GM19193 (cell line): Measurements from ENCODE around the gene VLDLR.

ENCODE experiments used
- POLR2A ChIP-seq: IDR thresholded peaks from 4 replicates; pipeline ENCODE4 v1.6.1; 2011; ENCODE audit not compliant: insufficient read depth, insufficient read length; ENCODE audit errors: extremely low read depth

Gene VLDLR

DNA sequence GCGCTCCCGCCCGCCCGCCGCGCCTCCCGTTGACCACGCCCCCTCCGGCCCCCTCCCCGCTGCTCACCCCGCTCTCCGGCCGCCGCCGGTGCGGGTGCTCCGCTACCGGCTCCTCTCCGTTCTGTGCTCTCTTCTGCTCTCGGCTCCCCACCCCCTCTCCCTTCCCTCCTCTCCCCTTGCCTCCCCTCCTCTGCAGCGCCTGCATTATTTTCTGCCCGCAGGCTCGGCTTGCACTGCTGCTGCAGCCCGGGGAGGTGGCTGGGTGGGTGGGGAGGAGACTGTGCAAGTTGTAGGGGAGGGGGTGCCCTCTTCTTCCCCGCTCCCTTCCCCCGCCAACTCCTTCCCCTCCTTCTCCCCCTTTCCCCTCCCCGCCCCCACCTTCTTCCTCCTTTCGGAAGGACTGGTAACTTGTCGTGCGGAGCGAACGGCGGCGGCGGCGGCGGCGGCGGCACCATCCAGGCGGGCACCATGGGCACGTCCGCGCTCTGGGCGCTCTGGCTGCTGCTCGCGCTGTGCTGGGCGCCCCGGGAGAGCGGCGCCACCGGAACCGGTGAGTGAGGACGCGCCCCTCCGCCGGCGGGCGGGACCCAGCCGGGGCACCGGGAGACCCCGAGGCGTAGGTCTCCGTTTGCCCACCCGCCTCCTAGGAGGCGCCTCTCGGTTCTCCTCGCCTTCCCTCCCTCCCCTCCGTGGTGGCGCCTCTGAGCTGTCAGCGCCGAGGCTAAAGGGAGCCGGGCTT is at the start of gene VLDLR:
Gene VLDLR, plus strand, starts transcription at position 66 of the 739 bp plus-strand sequence. Its CDS starts 403 bp downstream, at position 469.
- no peak for TF ChIP-seq POLR2A

DNA sequence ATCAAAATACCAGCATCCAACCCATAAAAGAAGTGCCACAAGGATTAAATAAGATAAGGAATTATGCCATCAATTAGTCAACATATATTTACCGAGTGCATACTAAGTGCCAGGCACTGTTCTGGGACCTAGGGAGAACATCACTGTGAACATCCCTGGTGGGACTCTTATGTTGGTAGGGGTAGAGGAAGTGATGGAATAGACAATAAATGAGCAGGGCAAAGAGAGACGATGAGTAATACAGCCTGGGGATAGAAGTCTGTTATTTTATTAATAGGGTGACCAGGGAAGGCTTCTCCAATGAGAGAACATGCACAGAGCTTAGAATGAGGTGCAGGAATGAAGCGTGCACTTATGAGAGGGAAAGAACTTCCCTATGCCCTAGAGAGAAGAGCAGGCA is 47.4 kb upstream of the VLDLR start:
- TF ChIP-seq POLR2A, result no peak

DNA sequence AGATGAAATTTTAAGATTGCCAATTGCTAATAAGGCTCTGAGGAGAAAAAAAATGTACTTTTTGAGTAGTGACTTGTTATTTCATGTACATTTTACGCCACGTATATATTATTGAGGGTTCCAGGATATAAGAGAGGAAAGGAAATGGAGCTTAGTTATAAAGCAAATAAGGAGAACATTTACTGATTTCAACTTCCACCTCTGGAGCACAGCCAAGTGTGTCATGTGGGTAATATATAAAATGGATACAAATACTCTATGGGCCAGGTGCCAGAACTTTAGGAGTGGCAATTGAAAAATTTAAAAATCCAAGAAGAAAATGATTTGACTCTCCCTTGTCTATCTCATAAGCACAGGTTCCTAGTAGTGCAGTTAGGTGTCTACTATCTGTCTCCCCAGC is 45.0 kb upstream of the VLDLR start:
- TF ChIP-seq POLR2A, result no peak

DNA sequence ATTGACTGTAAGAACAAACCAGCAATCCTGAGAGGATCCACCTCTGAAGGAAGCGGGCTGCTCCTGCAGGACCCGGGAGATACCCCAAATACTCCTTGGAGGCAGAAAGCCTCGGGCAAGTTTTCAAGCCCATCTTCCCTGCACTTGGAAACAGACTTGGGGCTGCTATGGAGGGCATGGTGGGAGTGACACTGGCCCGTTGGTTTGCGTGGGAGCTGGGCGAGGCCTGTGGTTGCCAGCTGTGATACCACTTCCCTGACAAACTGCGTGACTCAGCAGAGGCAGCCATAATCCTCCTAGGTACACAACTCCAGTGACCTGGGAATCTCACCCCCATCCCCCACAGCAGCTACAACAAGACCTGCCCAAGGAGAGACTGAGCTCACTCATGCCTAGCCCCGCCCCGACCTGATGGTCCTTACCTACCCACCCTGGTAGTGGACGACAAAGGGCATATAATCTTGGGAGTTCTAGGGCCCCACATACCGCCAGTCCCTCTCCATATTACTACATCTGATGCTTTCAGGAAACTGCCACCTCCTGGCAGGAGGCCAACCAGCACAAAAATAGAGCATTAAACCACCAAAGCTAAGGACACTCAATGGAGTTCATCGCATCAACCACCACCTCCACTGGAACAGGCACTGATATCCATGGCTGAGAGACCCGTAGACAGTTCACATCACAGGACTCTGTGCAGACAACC is 38.1 kb upstream of the VLDLR start:
- no peak for TF ChIP-seq POLR2A

DNA sequence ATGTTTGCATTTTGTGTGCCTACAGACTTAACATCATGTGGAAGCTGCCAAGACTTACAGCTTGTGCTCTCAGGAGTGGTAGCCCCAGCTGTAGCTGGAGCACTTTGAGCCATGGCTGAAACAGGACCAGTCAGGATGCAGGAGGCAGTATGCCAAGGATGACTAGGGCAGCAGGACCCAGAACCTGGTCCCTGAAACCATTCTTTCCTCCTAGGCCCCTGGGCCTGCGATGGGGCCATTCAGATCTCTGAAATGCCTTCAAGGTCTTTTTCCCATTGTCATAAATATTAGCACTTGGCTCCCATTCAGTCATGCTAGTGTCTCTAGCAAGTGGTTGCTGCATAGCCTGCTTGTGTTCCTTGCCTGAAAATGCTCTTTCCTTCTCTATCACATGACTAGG is 29.6 kb upstream of the VLDLR start:
- TF ChIP-seq POLR2A, result no peak

DNA sequence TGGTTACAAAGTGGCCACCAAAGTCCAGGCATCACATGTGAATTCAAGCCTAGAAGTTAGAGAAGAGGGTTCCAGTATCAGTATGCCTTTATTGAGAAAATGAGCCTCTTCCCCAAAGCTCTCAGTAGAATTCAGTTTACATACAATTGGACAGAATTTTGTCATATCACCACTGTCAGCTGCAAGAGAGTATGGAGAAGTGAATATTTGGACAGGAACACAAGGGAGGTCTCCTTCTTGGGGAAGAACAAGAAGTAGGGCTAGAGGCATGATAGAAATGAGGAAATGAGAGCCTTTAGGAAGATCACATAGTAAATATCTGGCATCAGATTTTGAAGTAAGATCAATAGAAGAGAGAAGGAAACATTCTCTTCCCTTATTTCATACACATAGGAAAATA is 27.8 kb upstream of the VLDLR start:
- no peak for TF ChIP-seq POLR2A

DNA sequence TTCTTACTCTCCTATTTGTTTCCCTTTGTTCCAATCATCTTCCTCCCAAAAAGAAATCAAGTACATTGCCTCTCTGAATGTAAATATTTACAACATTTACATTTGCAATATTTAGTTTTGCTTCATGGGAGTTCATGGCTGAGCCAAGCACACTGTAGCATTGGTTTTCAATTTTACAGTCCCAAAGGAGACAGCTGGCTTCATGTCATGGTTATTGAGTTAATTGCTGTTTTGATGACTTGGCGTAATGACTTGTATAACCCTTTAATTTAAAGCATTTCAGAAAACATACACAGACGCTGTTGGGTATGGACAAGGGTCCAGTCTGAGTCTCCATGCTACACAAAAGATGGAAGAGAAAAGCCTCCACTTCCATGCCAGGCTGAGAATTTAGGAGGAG is 25.6 kb upstream of the VLDLR start:
- TF ChIP-seq POLR2A, result no peak

DNA sequence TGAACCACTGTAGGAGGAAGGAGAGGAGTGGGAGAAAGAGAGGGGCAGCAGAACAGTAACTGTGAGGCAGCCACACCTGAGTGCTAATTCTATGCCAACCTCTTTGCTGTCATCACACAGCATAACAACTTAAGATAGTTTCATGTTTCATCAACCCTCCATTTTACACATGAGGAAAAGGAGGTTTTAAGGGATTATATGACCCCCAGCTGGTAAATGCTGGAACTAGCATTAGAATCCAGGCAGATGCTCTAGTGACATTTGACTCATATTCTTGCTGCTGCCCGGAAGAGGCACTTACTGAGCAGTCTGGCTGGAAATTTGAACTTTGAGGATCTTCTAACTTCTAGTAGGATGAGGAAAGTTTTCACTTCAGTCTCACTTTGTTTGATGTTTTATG is 24.1 kb upstream of the VLDLR start:
- TF ChIP-seq POLR2A, result no peak

DNA sequence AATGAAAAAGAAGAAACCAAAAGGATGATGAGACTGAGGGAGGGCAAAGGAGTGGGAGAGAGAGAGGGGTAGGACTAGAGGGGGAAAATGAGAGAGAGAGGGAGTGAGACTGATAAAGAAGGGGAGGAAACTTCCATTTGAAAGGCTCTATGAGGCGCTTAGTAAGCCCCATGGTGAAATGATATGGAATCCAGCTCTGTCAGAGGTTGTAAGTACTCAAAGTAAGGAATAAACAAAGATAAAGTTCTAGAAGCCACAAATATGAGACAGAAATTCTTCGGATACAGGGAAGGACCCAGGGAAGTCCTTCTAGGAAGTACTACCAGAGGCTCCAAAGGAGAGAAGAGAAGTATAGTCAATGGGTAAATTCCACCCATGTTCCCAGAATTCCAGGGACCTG is 21.7 kb upstream of the VLDLR start:
- no peak for TF ChIP-seq POLR2A

DNA sequence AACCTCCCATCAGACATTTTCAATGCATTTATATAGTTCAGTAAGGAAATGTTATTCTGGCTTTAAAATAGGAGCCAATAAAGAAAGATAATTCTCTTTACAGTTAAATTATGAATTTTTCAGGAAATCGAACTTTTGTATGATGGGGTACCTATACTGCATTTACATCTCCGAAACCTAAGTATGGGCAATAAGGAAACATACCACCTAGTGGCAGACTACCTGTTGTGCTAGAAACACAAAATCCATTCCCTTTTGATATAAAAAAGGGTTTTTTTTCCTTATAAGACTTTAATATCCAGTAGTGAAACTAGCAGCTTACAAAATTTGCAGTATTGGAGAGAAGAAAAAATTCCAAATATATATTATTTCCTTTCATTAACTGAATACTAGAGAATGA is 21.3 kb upstream of the VLDLR start:
- TF ChIP-seq POLR2A, result no peak

DNA sequence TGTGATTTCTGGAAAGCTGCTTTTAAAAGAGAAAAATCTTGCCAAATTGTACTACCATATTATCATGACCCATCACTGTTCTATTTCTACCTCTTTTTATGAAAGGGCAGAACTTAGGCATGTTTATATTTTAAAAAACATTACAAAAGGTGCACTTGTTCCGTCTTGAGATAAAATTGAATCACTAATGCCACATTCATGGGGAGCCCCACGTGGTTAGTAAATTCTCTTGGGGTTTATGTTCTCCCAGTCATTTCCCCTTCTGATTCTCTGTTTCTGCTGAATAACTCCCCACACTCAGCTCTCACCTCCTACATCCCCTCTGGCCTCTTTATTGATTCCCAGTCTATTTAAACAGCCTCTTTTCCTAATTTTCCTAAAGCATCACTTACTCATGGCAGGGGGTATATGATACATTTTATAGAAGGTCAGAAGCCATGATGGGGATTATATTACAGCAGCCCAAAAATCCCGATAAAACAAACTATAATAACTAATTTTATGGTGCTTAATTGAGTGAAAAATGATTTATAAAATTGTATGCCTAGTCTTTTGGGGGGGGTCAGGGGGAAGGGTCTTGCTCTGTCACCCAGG is 19.7 kb upstream of the VLDLR start:
- no peak for TF ChIP-seq POLR2A

DNA sequence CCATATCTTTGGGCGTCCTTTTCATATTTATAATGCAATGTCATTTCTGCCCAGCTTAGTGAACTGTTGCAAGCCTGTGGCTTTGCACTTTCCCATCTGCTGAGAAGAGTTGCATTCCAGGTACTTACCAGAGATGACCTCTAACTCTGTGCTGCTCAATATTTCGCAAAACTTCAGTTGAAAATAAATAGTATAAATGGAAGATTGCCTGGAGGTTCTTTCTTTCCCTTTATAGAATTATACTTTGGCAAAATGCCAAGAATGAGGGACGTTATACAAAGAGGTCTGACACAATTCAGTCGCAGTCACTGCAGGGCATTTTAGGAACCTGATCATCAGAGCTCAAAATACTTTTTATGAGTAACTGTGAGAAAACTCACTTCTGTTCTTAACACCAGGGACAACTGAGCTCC is 18.9 kb upstream of the VLDLR start:
- TF ChIP-seq POLR2A, result no peak

DNA sequence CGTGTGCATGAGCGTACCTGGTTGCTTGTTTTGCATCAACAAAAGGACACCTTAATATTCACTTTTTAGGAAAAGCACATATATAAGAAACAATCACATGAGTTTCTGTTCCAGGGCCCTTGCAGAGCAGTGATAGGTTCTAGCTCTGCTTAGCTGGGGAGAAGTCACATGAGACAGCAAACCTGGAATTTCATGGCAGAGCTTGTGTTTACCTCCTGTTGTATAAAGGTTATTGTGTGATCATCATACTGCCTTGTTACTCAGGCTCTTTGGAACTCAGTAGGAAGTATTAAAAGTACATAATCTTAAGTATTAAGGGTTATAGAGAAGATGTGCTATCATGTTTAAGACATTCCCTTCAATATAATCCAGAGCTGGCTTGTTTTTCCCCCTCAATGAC is 18.0 kb upstream of the VLDLR start:
- TF ChIP-seq POLR2A, result no peak

DNA sequence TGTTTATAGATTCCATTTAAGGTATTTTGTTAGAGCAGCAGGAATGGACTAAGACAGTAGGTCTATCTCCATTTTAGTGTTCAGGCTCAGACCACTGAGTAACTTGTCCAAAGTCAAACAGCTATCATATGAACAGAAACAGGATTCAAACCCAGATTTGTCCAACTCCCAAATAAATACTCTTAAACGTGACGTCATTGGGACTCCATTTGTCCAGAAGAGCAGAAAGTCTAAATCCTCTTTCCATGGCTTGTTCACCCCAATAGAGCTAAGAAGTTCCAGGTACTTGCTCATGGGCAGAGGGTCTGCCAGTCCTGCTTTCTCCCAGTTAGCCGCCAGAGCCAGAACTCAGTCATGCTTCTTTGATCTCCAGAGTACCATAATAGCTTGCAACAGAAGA is 16.3 kb upstream of the VLDLR start:
- TF ChIP-seq POLR2A, result no peak

DNA sequence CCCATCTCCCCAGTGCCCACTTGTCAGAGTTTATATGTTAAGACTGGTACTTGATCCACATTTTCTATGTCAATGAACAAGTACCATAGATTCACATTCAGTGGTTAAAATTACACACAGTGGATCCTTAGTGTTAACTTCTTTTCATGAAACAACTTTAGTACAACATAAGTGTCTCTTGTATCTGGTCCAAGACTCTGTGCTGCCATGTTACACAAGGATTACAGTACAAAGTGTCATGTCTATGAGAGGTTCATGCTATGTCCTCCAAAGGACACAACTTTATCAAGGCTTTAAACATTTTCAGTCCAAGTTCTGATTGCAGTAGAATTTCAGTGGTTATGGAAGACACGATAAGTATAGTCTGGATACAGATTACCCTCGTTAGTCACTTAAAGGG is 13.3 kb upstream of the VLDLR start:
- no peak for TF ChIP-seq POLR2A

DNA sequence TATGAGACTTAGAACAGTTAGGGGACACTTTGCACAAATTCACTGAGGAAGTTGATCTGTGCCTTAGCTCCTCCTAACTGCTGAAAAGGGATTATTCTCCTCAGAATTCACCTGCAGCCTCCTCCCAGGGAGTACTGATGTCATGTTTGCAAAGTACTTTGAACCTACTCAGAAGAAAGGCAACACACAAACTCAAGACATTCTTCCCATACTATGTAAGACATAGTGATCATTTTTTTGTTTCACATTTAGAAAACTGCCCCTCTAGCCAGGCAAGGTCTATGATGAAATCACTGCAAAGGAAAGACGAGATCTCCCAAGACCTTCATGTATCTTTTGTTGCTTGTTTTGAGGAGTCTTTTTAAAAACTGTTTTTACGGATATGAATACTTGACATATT is 10.6 kb upstream of the VLDLR start:
- TF ChIP-seq POLR2A, result no peak

DNA sequence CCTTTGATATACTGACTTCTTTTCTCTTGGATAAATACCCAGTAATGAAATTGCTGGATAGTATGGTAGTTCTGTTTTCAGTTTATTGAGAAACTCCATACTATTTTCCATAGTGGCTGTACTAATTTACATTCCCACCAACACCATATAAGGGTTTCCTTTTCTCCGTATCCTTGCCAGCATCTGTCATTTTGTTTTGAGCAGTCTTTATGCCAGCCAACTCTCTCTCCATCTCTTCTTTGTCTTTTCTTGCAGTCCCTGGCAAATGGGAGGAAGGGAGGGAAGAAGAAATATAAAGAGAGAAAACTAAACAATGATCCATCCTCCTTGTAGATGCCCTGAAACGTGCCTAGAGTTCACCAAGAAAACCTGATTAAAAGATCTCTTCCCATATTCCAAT is 9.6 kb upstream of the VLDLR start:
- no peak for TF ChIP-seq POLR2A

DNA sequence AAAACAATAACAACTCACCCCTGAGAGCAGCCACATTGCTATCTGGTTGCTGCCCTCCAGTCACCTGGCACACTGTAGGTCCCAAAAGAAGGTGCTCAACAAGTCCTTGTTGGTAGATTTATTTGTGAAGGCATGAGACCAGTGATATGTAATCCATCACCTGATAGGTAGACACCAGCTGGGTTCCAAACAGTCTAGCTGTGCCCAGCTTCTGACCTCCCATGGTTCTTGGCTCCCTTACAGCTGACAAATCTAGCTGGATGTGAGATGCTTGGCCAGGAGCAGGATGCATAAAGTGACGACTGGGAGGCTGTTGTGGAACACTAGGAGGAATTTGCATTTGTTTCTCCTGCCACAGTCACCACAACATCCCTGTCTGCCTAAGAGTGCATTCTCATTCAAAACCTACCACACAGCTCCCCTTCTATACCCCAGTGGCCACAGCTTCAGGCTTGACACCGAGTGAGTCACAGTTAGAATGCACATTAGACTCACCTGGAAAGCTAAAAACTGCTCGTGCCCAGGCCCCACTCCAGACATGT is 7.8 kb upstream of the VLDLR start:
- no peak for TF ChIP-seq POLR2A
